HL-60/S4 (cell line): ENCODE measurements around the gene ALK.

Experiments
- in situ Hi-C: fragments of 300-500 bp; cut with MboI; formaldehyde crosslinking; loops from 2 replicates; pipeline ENCODE4 v1.14.3; 2022; ENCODE audit warnings: low sequenced_read_pairs

ALK gene

DNA sequence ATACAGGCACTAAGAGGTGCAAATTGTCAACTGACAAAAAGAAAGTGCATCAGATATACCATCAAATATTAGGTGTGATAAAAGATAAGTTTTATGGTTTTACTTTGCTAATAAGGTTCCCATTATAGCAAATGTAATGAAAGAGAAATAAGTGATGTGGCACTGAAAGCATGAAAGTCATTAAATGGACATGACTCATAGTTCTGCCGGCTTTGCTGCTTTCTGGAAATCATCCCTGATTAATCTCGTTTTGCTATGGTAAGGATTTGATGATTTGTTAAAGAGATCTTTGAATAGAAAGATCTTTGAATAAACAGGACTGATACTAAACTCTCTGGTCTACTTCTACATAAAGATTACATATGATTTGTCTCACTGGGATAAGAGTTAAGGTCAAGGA, 733.5 kb downstream of the ALK start:
- in situ Hi-C loops, result no loop called here

DNA sequence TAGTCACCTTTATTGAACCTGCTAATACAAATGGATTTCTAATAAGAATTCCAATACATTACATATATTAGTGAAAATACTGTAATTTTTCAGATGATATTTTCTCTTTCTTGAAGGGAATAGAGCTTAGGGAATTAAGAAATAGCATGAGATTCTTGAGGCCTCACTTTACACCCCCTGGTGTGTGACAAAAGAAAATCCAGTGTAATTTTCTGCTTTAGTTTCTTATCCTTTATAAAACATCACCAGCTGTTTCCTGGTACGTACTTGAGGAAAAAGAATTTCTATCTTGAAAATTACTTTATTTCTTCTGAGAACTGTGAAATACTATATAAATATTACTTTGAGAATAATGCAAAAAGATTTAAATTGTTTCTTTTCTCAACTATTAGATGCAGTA, 734.6 kb downstream of the ALK start:
- in situ Hi-C loops, result no loop called here

DNA sequence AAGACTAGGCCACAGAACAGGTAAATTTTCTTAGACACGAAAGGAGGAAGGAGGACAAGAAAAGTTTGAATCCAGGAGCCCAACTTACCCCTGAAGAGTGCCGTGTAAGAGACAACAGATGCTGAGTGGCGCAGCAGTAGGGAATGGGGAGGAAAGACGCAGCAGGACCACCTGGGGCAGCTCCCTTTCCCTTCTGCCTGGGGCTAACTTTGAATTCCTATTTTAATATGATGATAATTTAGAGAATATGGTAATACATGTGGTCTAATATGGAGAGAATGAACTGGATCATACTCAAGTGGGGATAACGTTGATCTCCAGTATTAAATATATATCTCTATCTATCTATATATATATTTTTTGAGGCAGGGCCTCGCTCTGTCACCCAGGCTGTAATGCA, 736.9 kb downstream of the ALK start:
- in situ Hi-C loops, result no loop called here

DNA sequence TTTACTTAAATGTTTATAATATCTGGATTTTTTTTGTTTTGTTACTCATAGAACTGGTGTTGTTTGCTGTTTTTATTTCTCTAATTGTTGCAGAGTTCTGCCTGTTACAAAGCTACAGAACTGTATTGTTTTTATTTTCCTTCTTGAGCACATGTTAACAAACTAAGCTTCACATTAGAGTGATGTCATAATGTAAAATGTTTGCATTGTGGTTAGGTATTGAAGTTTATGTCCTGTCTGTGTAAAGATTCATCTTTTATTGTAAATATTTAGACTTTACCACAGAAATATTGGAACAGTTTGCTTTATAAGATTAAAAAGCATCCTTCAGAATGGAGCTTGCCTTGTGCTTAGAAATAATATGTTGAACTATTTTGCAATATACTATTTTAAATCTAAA, 738.5 kb downstream of the ALK start:
- in situ Hi-C loops, result no loop called here

DNA sequence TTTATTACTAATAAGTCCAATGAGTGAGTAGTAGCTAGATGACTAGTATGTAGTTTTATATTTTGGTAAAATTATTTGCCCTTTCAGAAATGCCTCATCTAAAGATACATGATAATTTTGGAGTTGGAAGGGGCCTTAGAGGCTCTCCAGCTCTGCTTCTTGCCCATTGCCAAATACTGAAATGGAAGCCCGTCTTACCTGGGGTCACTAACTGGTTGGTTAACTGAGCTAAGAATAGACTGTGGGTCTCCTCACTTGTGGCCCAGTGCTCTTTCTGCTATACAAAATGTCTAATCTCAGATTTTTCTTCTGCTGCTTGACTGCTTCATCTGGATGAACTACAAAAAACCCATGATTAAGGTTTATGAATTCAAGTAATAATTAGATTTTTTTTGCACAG, 739.1 kb downstream of the ALK start:
- in situ Hi-C loops, result no loop called here

DNA sequence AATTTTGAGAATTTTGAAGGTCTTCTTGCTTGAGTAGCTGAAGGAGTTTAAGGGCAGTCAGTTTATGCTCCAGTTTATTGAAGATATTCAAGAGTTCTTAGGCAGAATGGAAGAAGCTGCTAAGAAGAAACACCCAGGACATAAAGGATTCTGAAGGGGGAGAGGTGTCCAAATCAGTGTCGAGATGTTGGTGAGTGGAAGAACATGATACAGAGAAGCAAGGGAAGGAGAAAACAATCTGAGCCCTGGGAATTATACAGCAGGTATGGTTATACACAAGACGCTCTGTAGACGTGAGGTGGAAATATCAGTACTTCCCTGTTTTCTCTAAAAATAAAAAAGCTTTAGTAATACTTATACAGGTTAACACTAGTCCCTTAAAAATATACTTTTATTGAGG, 746.0 kb downstream of the ALK start:
- in situ Hi-C loops, result no loop called here

DNA sequence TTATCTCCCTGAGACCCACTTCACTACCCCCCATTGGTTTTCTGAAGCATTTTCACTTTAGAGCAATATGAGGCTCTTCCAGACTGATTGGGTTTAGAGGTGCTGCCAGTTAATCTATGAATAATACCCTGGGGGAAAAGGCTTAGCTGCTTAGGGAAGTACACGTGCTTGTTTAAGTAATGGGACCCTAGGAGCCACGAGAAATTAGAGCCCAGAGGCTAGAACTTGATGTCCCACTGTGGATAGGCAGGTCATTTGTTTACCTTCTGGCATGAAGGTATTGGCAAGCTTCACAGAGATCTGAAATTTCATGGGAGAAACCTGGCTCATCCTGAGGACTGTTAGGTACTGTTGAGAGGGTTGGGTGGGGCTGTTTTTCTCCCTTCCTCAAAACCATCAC, 746.4 kb downstream of the ALK start:
- in situ Hi-C loops, result no loop called here

DNA sequence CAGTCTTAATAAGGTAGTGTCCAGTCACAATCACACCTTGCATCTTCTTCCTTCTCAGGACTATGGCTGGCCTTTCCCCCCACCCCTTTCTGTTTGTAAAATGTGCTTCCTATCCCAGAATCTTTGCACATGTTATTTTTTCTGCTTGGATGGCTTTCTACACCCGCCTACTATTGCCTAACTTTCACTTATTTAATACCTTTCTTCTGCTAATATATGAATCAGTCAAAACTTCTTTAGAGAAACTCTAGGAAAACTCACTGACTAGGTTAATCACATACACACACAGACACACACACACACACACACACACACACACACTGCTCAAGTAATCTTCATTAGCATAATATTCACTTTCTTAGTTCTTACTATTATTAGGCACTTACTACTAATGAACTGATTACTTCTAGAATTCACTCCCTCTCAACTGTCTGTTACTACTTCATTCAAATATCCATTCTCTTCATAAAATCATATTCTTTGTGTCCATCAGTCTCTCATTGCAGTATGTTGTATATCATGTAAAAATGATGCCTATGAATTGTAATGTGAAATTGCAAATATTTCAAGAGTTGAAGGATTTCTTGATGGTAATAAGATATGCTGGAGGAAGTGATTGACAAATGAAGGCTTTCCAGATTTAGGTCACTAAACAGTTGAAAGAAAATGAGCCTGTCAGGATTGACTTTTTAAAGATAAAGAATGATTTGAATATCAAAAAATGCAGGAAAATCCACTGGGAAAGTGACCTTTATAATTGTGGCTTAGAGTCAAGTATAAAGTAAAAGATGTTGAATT, 754.9 kb downstream of the ALK start:
- in situ Hi-C loops, result no loop called here

DNA sequence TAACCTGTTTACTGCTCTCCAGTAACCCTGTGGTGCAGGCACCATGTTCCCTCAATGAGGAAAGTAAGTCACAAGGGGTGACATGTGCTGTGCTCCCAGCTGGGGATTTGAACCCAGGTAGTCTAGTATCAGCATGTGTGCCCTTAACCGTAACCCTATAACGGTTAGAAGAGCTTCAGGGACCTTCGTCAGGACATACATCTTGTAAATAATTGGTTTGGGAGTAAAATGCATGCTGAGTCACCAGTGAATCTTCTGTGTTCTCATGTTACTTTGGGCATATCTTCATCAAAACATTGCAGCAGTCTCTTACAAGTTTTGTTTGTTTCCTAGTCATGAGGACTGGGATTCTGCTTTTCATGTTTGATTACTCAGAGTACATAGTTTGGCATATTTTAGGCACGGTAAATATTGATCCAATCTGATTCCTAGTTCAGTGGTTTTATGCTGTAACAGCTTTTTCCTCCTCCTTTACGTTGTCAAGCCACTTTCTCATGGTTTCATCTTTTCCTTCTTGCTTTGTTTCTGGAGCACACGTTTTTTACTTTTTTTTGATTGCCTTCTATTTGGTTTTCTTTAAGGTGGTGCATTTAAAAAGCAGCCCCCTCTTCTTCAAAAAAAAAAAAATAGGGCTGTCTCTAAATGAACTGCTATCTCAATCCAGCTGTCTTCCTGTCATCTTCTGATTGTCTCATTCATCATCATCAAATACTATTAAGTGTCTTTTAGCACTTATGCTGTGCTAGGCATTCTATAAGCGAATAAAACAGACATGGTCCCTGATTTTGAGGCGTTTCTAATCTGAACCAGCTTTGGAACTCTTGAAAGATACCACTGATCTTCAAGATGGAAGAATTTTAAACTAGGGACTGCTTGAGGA, 755.8 kb downstream of the ALK start:
- in situ Hi-C loops, result no loop called here

DNA sequence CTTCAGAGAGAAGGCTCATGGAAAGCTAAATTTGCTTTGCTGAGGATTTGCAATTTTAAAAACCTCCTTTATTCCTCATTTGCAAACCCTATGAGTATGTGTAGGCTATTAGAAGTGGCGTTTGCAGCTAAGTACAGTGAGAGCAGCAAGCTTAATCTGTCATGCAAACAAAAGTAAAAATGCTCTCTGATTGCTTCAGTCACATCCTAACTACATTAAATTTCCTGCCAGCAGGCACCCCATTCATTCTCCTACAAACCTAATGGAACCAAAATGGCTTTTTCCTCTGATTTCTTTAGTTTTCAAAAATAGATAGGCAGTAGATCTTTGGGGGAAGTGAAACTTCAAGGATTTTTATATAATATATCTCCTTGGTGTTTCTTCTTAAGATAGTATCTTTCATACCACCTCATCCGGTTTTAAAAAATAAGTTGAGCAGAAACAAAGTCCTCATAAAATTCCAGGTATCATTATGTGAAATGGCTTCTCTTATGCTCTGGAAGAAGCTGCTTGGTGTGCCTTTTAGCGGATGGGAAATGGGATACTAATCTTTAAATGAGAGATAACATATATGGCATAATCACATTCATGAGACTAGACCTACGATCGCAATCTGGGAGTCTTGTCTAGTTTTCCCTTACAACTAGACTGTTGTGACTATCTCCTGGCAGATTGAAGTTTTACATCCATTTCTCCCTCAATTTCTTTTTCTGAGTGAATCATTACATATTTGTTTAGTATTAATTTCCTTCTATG, 757.1 kb downstream of the ALK start:
- in situ Hi-C loops, result no loop called here

DNA sequence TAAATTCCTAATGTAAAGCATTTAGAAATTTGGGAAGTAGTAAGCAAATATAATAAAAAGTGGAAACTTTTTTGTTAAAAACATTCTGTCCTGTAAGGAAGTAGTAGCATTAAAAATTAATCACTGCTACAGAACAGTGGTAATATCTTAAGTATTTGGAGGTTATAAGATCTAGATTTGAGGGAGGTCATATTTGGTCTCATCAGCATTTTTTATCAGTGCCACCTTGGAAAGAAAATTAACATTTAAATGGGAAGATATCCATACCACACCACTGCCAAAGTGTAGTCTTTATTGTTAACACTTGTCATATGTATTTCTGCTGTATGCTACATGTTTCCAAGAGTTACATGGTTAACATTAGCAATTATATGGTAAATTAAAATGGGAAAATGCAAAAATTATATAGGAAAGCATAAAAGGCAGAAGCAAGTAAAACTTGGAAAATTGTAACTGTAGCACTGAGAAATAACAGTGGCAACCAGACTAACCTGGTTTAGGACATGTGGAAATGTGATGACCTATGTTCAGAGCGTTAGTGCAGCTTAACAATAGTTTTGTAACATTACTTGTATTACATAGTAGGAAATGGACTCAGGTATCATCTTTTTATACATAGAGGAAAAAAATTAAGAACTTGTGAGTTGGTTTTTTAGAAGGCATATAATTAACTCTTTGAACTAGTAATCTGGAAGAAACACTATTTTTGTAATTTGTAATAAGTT, 759.0 kb downstream of the ALK start:
- in situ Hi-C loops, result no loop called here

DNA sequence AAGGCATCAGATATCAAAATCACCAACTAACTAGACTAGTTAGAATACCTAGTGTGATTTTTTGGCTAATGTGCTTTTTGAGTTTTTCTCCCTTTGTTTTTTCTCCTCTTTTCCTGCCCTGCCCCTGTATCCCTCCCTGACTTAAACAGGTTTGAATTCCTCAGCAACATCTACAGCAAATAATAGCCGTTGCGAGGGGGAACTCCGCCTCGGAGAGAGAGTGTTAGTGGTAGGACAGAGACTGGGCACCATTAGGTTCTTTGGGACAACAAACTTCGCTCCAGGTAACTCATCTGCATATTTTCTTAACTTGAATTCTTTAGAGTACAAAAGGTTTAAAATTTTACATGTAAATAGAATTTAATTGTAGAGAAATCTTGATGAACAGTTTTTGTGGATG, 761.2 kb downstream of the ALK start:
- in situ Hi-C loops, result no loop called here

DNA sequence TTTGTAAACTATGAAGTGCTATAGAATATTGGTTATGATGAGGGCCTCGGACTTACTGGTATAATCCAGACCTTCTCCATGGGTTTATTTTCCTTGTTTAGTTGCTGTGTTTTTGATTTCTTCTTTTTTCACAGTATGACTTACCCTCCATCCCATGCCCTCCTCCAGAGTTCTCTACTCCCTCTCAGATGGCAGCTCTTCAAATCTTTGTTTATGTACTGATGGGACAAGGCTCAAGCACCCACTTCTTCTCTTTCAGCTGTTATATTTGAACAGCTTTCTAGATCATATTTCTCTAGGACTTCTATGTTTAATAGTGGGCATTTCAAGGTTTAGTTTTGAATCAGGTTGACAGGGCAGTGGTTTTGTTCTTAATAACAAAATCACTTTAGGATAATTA, 762.3 kb downstream of the ALK start:
- in situ Hi-C loops, result no loop called here

DNA sequence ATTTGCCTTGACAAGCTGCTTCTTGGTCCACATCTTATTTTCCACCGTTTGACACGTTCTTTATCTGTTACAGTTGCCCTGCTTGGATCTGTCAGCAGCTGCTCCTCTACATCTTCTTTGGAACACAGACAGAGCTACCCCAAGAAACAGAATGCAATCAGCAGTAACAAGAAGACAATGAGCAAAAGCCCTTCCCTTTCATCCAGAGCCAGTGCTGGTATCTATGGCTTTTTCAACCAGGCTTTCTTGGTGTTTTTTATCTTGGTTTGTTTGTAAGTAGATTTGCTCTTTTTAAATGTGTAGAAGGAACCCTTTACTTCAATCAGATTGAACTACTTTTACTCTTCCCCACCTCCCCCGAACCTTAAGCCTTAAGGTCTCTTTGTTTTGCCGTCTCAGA, 764.3 kb downstream of the ALK start:
- in situ Hi-C loops, result no loop called here

DNA sequence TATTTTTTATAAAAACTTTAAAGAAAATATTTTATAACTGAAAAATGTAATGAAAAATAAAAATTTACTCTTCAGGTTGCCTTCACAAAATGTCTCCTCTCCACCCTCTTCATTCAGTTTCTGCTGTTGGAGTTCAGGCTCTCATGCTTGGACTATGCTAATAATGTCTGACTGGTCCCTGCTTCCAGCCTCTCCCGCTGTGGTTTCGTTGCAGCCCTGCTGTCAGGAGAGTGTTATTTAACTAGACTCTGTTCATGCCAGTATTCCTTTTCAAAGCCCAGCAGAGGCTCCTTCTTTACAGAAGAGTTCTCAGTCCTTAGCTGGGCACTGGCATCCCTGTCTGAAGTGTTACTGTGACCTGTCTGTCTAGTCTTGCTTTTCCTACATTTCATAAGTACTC, 765.8 kb downstream of the ALK start:
- in situ Hi-C loops, result no loop called here

DNA sequence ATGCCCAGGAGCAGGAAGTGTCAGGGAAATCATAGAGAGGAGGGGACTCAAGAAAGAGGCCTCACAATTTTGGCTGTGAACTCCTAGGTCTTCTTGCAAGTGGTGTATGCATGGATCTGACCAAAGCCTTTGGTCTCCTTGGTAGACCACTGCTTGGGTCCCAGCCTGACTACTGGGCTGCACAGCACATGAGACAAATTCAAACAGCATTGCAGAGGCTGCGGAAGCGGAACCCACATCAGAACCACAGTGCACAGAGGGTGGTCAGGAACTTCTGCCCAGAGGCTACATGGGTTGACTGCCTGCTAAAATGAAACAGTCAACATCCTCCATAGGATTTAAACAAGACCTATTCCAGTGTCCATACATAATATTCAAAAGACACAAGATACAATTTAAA, 766.8 kb downstream of the ALK start:
- in situ Hi-C loops, result no loop called here

DNA sequence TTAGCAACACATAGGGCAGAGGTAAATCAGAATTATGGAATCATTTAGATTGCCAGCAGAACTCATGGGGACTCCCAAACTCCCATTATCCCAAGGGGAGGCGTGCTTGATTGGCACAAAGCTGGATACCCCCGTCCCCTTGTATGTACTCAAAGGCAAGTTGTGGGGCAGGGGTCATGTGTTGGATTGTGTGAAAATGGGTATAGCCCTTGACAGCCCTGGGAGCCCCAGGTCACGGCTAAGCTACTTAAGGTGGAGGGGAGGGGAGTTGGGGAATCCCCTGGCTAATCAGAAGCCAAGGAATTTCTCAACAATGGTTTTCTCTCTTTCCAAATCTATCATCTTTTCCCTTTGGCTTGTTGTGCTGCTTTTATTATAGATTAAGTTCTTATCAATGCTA, 773.4 kb downstream of the ALK start:
- in situ Hi-C loops, result no loop called here

DNA sequence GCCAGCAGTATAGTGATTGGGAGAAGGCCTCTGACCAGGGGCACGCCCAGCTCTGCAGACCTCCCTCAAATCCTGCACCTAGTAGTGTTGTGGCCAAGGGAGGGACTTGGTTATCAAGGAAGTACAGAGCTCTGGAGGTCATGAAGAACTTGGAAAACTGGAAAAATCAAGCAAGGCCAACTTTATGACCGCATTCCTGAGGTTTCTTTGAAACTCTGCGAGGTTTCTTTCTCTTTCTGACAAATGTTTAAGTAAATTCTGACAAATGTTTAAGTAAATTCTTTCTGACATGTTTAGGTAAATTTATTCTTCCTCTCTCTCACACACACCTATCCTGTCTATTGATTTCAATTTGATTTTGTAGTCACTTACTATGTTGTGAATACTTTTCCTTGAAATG, 775.2 kb downstream of the ALK start:
- in situ Hi-C loops, result no loop called here

DNA sequence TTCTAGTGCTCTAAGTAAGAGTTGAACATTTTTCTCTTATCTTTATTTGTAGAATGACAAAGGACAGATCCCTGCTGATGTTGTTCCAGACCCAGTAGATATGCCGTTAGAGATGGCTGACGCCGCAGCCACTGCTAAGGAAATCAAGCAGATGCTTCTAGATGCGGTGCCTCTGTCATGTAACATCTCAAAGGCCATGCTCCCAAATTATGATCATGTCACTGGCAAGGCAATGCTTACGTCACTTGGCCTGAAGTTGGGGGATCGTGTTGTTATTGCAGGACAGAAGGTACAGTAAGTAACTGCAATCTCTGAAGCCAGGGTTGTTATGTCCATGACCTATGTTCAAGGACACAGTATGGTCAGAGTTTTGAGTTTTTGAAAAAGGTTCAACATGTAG, 777.7 kb downstream of the ALK start:
- in situ Hi-C loops, result no loop called here
